Keratinocyte (primary cell): ENCODE data around the gene TNFSF9.

Source experiments
- EZH2 ChIP-seq: IDR thresholded peaks from one replicate; pipeline ENCODE4 v1.6.1; 2012; ENCODE audit warnings: inconsistent platforms, mild to moderate bottlenecking, low read length, moderate library complexity
- TF ChIP-seq, protein P1 (sequence below), 3 experiments: IDR thresholded peaks in 1 of 3; conservative IDR thresholded peaks in 1 of 3; optimal IDR thresholded peaks in 1 of 3; 2 replicates in 2 of 3; 3 replicates in 1 of 3; pipeline versions ENCODE3 to v1.5.1; 2011; ENCODE audit warnings: low read length in 3 of 3, mild to moderate bottlenecking in 3 of 3, moderate library complexity in 2 of 3, control low read depth in 1 of 3, inconsistent platforms in 1 of 3; ENCODE audit not compliant: insufficient read depth in 2 of 3; ENCODE audit errors: extremely low read depth in 1 of 3

- TF ChIP-seq, protein P1, sequence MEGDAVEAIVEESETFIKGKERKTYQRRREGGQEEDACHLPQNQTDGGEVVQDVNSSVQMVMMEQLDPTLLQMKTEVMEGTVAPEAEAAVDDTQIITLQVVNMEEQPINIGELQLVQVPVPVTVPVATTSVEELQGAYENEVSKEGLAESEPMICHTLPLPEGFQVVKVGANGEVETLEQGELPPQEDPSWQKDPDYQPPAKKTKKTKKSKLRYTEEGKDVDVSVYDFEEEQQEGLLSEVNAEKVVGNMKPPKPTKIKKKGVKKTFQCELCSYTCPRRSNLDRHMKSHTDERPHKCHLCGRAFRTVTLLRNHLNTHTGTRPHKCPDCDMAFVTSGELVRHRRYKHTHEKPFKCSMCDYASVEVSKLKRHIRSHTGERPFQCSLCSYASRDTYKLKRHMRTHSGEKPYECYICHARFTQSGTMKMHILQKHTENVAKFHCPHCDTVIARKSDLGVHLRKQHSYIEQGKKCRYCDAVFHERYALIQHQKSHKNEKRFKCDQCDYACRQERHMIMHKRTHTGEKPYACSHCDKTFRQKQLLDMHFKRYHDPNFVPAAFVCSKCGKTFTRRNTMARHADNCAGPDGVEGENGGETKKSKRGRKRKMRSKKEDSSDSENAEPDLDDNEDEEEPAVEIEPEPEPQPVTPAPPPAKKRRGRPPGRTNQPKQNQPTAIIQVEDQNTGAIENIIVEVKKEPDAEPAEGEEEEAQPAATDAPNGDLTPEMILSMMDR (optimal IDR thresholded peaks at IDR 0.05 in 1 of 3, IDR thresholded peaks at IDR 0.05 in 1 of 3, conservative IDR thresholded peaks at IDR 0.05 in 1 of 3; ENCODE audit: extremely low read depth in 1 of 3, insufficient read depth in 2 of 3, low read length in 3 of 3): no peak
- TF ChIP-seq EZH2: no peak
Measured at GRCh38 chr19:6494438-6495036, 36.3 kb upstream of the TNFSF9 start.
